SK-N-MC (cell line): ENCODE measurements around the gene NUP62.

Source experiments
- EZH2 ChIP-seq: fragments of 200-600 bp; sonication (generic); IDR thresholded peaks from one replicate; pipeline ENCODE4 v1.6.1; 2017; ENCODE audit warnings: antibody characterized with exemption
- FOXP2 ChIP-seq: optimal IDR thresholded peaks from 2 replicates; pipeline ENCODE3; 2011; ENCODE audit warnings: mild to moderate bottlenecking, moderate library complexity; ENCODE audit not compliant: insufficient read depth; ENCODE audit errors: extremely low read length, control extremely low read depth
- POLR2AphosphoS5 ChIP-seq: IDR thresholded peaks from 2 replicates; pipeline ENCODE4 v1.6.1; 2012; ENCODE audit warnings: mild to moderate bottlenecking, low read depth, low read length, borderline replicate concordance

DNA sequence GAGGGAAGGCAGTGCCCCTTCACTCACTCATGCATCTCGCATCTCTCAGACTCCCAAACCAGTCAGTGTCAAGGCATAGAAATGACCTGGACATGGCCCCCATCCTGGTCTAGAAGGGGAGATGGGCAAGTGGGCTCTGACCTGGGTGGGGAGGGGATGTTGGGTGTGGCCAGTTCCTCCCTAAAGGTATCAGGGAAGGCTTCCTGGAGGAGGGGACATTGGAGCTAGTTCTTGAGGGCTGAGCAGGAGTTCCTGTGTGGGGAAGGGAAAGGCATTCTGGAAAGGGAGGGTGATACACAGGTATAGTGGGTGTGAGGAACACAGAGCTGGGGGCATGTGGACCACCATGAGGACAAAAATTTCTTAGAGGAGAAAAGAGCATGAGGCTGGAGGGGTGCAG, 36.6 kb downstream of the NUP62 start:
- TF ChIP-seq EZH2 (no peak), POLR2AphosphoS5 (no peak), FOXP2 (no peak)
